Subcutaneous abdominal adipose tissue (tissue), 5 donors: ENCODE data around the gene LRFN4.

Source experiments
- H3K27ac ChIP-seq: one replicate; pipeline ENCODE4 v1.7.0; 2013; ENCODE audit warnings: low read depth, mild to moderate bottlenecking, inconsistent platforms, low read length, moderate library complexity
- H3K27me3 ChIP-seq, 5 donors: one replicate each; pipeline ENCODE4 v1.7.0; 2013; ENCODE audit warnings: low read length in 5 of 5, inconsistent platforms in 1 of 5; ENCODE audit not compliant: control insufficient read depth in 5 of 5, insufficient read depth in 4 of 5
- H3K36me3 ChIP-seq, 5 donors: one replicate each; pipeline ENCODE4 v1.7.0; 2013; ENCODE audit warnings: low read length in 5 of 5; ENCODE audit not compliant: control insufficient read depth in 5 of 5, insufficient read depth in 5 of 5
- H3K4me1 ChIP-seq, 5 donors: one replicate each; pipeline ENCODE4 v1.7.0; 2013; ENCODE audit warnings: low read length in 5 of 5, mild to moderate bottlenecking in 3 of 5, moderate library complexity in 1 of 5; ENCODE audit not compliant: control insufficient read depth in 5 of 5, insufficient read depth in 5 of 5
- H3K4me3 ChIP-seq, 5 donors: one replicate each; pipeline ENCODE4 v1.7.0; 2013; ENCODE audit warnings: low read length in 5 of 5, low read depth in 1 of 5
- H3K9ac ChIP-seq, 5 donors: one replicate each; pipeline ENCODE4 v1.7.0; 2013; ENCODE audit warnings: low read length in 5 of 5, mild to moderate bottlenecking in 4 of 5, moderate library complexity in 3 of 5
- H3K9me3 ChIP-seq, 5 donors: one replicate each; pipeline ENCODE4 v1.7.0; 2013; ENCODE audit warnings: low read length in 5 of 5; ENCODE audit not compliant: control insufficient read depth in 5 of 5
- donor health status: healthy.
- donor health status: healthy.
- donor health status: healthy.
- donor health status: healthy.
- donor health status: healthy.

LRFN4 gene

DNA sequence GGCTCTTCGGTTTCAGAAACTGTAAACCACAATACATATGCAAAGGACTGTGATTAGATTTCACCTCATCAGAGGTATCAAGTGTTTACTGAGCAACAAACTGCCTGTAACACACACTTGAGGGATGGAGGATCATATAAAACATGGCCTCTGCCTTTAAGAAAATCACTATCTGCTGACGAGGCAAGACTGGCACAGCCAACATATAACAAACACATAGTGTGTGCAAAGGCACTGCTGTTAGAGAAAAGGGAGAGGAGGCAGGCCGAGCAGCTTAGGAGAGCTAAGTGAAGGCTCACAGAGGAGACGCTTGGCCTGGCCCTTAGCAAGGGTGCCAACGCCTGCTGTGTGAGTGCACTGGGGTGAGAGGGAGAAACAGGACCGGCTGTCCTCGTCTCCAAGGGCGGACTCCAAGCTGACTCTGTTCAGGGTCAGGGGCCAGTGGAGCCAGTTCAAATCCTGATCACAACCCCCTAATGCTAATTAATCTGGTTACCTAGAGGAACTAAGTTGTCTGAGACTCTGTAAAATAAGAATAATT, 48.2 kb downstream of the LRFN4 start:
- Histone ChIP-seq H3K27me3 (no peaks in the 10 kb centered on the region), H3K36me3 (peaks cover 0 to 2% (median 0%) of the 10 kb centered on the region in 5 donors), H3K27ac (peak overlapping the region; percentile 55), H3K9me3 (no peaks in the 10 kb centered on the region), H3K9ac (peak overlapping the region in 3 of 5 donors; percentile 8 to 27 (median 23)), H3K4me1 (peaks cover 17 to 78% (median 66%) of the 10 kb centered on the region in 5 donors), H3K4me3 (peak overlapping the region in 1 of 5 donors; percentile 8)

- Histone ChIP-seq H3K27me3 (no peaks in the 10 kb centered on the region), H3K4me3 (peak overlapping the region in 2 of 5 donors; percentile 19), H3K27ac (peak overlapping the region; percentile 55), H3K4me1 (peaks cover 17 to 78% (median 66%) of the 10 kb centered on the region in 5 donors), H3K36me3 (peaks cover 0 to 5% (median 0%) of the 10 kb centered on the region in 5 donors), H3K9ac (peak overlapping the region in 1 of 5 donors; percentile 27), H3K9me3 (no peaks in the 10 kb centered on the region)
Measured at GRCh38 chr11:66905631-66906030, 48.8 kb downstream of the LRFN4 start.

- Histone ChIP-seq H3K36me3 (peaks cover 0 to 5% (median 0%) of the 10 kb centered on the region in 5 donors), H3K27me3 (no peaks in the 10 kb centered on the region), H3K9me3 (no peaks in the 10 kb centered on the region), H3K9ac (peak overlapping the region in 4 of 5 donors; percentile 35 to 60 (median 47)), H3K4me1 (peaks cover 17 to 78% (median 66%) of the 10 kb centered on the region in 5 donors), H3K27ac (peak overlapping the region; percentile 55), H3K4me3 (peak overlapping the region in 3 of 5 donors; percentile 17 to 38 (median 19))
Measured at GRCh38 chr11:66906061-66906733, 49.3 kb downstream of the LRFN4 start.

DNA sequence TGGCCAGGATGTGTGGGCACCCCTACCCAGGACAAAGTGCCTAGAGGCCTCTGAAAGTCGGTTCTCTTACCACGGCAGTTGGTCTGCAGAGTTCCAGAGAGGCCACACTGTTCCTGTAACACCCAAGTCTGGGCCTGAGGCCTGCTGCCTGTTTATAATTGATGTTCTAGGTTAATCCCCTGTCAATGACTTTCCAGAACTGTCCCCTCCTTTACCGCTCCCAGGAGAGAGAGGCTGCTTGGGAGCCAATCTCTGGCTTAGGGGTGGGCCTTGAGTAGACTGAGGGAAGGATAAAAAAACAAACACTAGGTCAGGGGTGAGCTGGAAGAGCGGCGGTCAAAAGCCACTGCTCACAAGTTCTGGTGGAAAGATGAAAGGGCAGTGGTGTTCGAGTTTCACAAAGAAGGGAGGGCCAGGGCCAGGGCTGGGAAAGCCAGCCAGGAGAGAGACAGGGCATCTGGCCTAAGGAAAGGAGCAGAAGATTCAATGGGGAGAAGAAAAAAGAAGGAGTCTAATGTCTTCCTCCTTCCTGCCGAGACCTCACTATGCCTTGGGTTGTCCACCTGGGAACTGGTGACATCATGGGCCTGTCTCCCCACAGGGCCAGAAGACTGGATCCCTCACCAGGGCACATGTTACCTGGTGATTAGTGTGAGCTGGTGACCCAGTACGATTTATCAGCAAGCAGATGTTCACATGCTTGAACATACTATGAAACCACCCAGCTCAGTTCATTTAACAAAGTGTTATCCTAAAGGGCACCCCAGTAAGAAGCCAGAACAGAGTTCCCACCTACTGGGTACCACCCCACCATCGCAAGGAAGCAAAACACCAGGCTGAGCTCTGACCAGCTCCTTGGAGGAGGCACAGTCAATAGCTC, 51.1 kb downstream of the LRFN4 start:
- H3K4me1 ChIP-seq: peaks cover 9 to 63% (median 55%) of the 10 kb centered on the region in 5 donors
- no peak overlapping the region for H3K4me3 ChIP-seq
- peaks cover 0 to 5% (median 0%) of the 10 kb centered on the region in 5 donors for H3K36me3 ChIP-seq
- H3K27me3 ChIP-seq: no peaks in the 10 kb centered on the region
- H3K9me3 ChIP-seq: no peaks in the 10 kb centered on the region
- H3K27ac ChIP-seq: peak overlapping the region; percentile 55
- peak overlapping the region in 3 of 5 donors; percentile 39 to 48 (median 41) for H3K9ac ChIP-seq

DNA sequence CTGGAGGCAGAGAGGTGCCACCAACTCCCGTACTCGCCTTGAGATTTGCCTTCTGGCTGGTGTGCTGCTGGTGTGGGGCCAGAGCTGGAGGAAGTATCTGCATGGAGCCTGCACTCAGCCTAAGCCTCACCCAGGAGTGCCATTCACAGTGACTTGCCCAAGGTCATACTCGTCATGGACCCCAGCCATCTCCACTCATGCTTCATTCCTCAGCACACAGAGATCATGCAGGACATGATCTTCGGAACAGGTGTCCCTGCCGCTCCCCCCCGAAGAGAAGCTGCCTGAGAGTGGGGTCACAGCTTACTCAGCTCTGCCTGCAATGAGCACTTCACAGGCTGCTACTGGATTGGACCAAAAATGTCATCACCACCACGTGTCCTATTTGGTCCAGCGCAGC, 52.3 kb downstream of the LRFN4 start:
- Histone ChIP-seq H3K27ac (peak overlapping the region; percentile 55), H3K4me3 (no peak overlapping the region), H3K9me3 (no peaks in the 10 kb centered on the region), H3K9ac (peak overlapping the region in 1 of 5 donors; percentile 35), H3K36me3 (peaks cover 0 to 5% (median 0%) of the 10 kb centered on the region in 5 donors), H3K27me3 (no peaks in the 10 kb centered on the region), H3K4me1 (peaks cover 9 to 53% (median 47%) of the 10 kb centered on the region in 5 donors)

- no peaks in the 10 kb centered on the region for H3K9me3 ChIP-seq
- H3K9ac ChIP-seq: no peak overlapping the region
- no peak overlapping the region for H3K4me3 ChIP-seq
- H3K36me3 ChIP-seq: peaks cover 0 to 5% (median 0%) of the 10 kb centered on the region in 5 donors
- no peaks in the 10 kb centered on the region for H3K27me3 ChIP-seq
- no peak overlapping the region for H3K27ac ChIP-seq
- H3K4me1 ChIP-seq: peaks cover 9 to 46% (median 40%) of the 10 kb centered on the region in 5 donors
Measured at GRCh38 chr11:66910016-66910415, 53.2 kb downstream of the LRFN4 start.
